GM12872 (cell line): ENCODE results near the gene STAU1.

Experiments
- CTCF ChIP-seq: IDR thresholded peaks from 3 replicates; pipeline ENCODE4 v1.5.1; 2011; ENCODE audit warnings: low read depth, mild to moderate bottlenecking, low read length, moderate library complexity; ENCODE audit not compliant: insufficient read depth

The STAU1 gene

GRCh38 chr20:49199729-49200293 is 11.7 kb upstream of the STAU1 start:
- no peak for TF ChIP-seq CTCF

- no peak for TF ChIP-seq CTCF
Observed at GRCh38 chr20:49187330-49187850, 744 bp downstream of the STAU1 start.

GRCh38 chr20:49186535-49187329 is 1.4 kb downstream of the STAU1 start:
- no peak for TF ChIP-seq CTCF

GRCh38 chr20:49185071-49185761 is 2.9 kb downstream of the STAU1 start:
- no peak for TF ChIP-seq CTCF

GRCh38 chr20:49184691-49185070 is 3.5 kb downstream of the STAU1 start:
- no peak for TF ChIP-seq CTCF

GRCh38 chr20:49183444-49183843 is 4.7 kb downstream of the STAU1 start:
- no peak for TF ChIP-seq CTCF

GRCh38 chr20:49181265-49181877 is 6.8 kb downstream of the STAU1 start:
- TF ChIP-seq CTCF = no peak
